ENCODE measurements around the gene HDAC4.

- TF ChIP-seq CTCF (tag by site-specific recombination; IDR thresholded peaks at IDR 0.05), result no peak
- no peak for TF ChIP-seq ZNF266 (tag by site-specific recombination; IDR thresholded peaks at IDR 0.05; ENCODE audit: low read depth)
- no peak for TF ChIP-seq ZNF274 (IDR thresholded peaks at IDR 0.05; ENCODE audit: low read length)
- no peak for TF ChIP-seq ZNF274 (tag by site-specific recombination; IDR thresholded peaks at IDR 0.05; ENCODE audit: borderline replicate concordance)
- TF ChIP-seq ZNF48 (tag by site-specific recombination; IDR thresholded peaks at IDR 0.05), result no peak
- no peak for TF ChIP-seq ZNF791 (tag by site-specific recombination; IDR thresholded peaks at IDR 0.05)
- no peak for TF ChIP-seq ZNF530 (tag by site-specific recombination; IDR thresholded peaks at IDR 0.05; ENCODE audit: low read depth)
Observed at GRCh38 chr2:239348563-239349452, 52.0 kb downstream of the HDAC4 start.
